8988T (cell line): ENCODE results near the gene SEPTIN10.
"Not testable (repeated sequence)": the region's sequence is repeated elsewhere in the genome, so short reads cannot be mapped to it uniquely, and the experiment has no call there.

Experiments
- DNase-seq: peaks from one replicate; pipeline ENCODE4 v3.0.0; 2011

The SEPTIN10 gene

DNA sequence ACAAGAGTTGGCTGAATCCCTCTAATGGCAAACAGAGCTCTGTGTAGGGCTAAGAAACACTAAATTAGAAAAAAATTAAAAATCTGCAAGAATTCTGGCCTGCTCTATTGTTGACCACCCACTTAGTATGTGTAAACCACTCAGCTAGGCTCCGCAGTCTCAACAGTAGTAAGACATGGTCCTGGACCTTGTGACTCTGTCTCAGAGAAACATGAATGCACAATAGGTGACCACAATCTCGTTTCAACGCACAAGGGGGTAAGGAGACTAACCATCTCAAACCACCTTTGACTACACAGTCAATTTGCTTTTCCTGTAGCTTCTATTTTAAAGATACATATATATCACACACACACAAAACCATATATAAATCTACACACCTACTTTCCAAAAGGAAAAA lies 16.5 kb downstream of the SEPTIN10 start:
- DNase-seq, result no peak

GRCh38 chr2:109595644-109596043 lies 18.1 kb downstream of the SEPTIN10 start:
- no peak for DNase-seq

DNA sequence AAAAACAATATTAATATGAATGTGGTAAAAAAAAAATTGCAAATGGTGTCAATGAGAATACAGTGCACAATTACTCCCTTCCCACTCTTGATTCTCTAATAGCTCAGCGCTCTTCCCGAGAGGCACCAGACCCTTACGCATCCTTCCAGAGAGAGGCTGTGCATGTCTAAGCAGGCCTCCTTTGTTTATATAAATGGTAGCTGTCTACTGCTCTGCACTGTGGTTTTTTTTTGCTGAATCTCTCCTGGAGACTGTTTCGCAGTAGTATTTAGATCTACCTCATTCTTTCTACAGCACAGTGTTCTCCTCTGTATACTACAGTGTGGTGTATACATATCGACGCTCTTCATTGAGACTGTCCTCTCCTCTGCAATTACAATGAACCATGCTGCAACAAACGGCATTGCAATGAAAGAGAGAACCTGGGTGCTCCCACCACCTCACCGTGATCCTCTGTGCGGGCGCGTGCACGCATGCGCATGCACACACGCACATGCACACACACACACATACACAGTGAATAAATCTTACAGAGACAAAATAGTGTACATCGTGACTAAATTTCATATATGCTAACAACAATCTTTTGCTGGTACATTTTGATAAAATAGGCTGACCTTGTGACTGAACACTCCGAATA lies 19.4 kb downstream of the SEPTIN10 start:
- no peak for DNase-seq

- no peak for DNase-seq
Observed at GRCh38 chr2:109592905-109593304, 20.9 kb downstream of the SEPTIN10 start.

DNA sequence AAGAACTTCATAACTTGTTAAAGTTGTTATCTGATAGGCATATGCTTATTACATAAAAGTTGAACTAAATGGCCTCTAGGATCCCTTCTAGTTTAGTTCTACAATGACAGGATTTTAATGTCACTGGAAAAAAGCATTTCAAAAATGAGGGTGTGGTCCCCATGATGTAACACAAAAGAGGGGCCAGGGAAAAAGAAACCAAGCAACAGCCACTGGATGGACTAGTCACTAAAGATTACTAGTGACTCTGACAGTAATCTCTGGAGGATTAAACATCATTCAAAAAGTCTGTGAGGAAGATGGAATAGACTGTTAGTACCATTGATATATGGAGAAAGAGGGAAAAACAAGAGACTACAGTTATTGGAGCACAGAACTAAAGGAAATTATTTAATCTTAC lies 22.6 kb downstream of the SEPTIN10 start:
- DNase-seq, result no peak

DNA sequence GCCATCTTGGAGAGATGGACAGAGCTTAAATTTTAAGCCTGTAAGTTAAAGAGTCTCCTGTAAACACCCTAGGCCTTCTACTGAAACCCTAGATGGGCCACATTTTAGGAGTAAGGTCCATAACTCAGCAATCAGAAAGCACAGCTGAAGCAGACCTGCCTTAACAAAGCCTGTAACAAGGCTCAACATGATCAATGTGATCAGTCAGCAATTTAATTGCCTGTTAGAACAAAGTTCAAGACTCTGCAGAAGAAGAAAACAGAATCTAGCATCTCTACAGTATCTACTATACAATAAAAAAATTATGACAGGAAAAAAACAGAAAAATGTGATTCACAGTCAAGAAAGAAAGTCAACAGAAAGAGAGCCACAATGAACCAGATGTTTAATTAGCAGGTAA lies 27.1 kb downstream of the SEPTIN10 start:
- DNase-seq, result no peak

- no peak for DNase-seq
Observed at GRCh38 chr2:109582928-109583895, 30.6 kb downstream of the SEPTIN10 start.

DNA sequence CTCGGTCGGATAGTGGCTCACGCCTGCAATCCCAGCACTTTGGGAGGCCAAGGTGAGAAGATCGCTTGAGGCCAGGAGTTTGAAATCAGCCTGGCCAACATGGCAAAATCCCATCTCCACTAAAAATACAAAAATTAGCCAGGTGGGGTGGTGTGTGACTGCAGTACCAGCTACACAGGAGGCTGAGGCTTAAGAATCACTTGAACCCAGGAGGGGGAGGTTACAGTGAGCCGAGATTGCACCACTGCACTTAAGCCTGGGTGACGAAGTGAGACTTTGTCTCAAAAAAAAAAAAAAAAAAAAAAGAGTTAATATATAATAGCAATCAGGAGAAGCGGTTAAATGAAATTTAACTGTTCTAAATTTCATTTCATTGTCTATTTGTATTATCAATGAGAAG lies 36.1 kb downstream of the SEPTIN10 start:
- DNase-seq, result not testable (repeated sequence)

GRCh38 chr2:109575373-109575772 lies 38.4 kb downstream of the SEPTIN10 start:
- DNase-seq, result no peak

- no peak for DNase-seq
Observed at GRCh38 chr2:109563980-109564550, 49.7 kb downstream of the SEPTIN10 start.

- DNase-seq, result no peak
Observed at GRCh38 chr2:109563288-109563687, 50.5 kb downstream of the SEPTIN10 start.

DNA sequence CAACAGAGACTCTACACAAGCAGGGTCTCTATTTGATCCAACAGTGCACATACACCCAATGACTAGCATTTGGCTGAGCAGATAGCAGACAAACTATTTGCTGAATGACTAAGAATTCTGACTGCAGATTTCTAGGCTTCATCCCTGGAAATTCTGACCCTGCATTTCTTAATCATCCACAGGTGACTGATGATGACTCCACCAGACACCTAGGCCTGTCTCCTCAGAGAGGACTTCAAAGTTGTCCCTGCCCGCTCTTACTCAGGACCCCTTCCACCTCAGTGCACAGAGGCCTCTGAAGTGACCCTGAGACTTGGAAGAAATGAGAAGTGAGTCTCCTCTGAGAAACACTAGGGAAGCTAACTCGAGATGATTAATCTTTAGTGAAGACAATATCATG lies 51.3 kb downstream of the SEPTIN10 start:
- no peak for DNase-seq

- no peak for DNase-seq
Observed at GRCh38 chr2:109560265-109560664, 53.5 kb downstream of the SEPTIN10 start.

GRCh38 chr2:109558076-109558882 lies 55.5 kb downstream of the SEPTIN10 start:
- peak; percentile 24 for DNase-seq

DNA sequence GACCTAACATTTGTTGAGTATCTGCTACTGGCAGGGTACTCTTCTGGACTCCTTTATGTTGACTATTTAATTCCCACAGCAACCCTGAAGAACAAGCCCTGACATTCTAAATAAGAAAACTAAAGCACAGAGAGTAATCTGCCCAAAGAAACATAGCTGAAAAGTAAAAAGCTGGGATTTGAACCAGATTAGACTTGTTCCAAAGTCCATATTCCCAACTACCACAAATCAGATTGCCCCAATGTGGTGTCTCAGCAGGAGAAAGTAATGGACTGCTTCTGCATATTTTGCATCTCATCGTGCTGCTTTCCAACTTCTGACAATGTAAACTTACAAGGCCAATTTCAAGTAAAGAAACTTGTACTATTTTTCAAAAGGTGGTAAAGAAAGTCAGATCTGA lies 56.5 kb downstream of the SEPTIN10 start:
- no peak for DNase-seq

DNA sequence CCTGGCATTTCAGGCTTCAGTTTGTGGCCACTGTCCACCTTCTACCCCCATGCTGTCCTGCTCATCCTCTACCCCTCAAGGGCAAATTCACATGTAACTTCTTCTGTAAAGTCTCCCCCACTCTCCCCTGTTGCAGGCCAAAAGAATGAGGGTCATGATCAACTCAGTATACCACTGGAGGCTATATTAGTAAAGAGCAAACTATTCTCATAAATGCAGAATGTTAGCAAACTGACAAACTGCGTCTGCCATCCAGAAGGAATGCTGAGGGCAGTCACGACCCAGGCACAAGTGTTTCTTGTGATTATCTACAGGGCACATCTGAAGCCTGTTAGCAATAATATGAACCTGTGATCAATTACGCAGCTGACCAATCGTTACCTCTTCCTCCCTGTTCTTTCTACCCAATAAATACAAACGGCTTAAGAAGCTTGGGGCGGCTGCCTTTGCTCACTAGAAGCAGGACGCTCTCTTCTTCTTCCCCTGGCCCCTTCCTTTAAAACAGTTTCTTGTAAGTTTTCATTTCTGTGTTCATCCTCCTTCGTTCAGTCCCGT lies 58.3 kb downstream of the SEPTIN10 start:
- DNase-seq, result no peak

- DNase-seq, result no peak
Observed at GRCh38 chr2:109554758-109555157, 59.0 kb downstream of the SEPTIN10 start.

GRCh38 chr2:109549016-109549590 lies 64.7 kb downstream of the SEPTIN10 start:
- no peak for DNase-seq

- DNase-seq, result no peak
Observed at GRCh38 chr2:109547280-109547679, 66.5 kb downstream of the SEPTIN10 start.

- DNase-seq, result no peak
Observed at GRCh38 chr2:109545828-109546713, 67.7 kb downstream of the SEPTIN10 start.

DNA sequence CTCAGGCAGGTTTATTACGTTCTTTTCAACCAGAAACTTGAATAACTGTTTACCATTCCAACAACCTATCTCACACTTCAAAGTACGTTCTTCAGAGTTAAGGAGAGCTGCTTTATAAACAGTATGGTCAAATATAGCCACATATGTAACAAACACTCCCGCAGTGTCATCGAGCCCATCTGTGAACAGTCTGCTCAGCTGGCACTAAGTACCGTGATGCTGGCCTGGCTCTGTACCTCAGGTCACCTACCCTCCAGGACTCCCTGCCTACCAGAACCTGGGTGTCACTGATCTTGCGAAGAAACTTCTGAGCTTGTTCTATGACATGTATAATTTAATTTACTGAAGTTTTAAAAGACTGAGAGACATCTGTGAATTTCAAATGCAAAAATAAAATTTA lies 71.4 kb downstream of the SEPTIN10 start:
- DNase-seq, result no peak
